Tibial artery (tissue), 4 donors: ENCODE data around the gene BEND4.

ENCODE experiments used
- DNase-seq, 2 donors: peaks; one replicate each; pipeline ENCODE4 v3.0.0-alpha.2; 2019
- H3K27ac ChIP-seq, 2 donors: fragments of 200-600 bp; sonication (generic) in 1 of 2; 1 replicate in 1 of 2; 2 replicates in 1 of 2; pipeline ENCODE4 v1.5.1; 2018 to 2019; ENCODE audit warnings: mild to moderate bottlenecking in 1 of 2
- H3K27me3 ChIP-seq, 2 donors: fragments of 200-600 bp; sonication (generic) in 1 of 2; one replicate each; pipeline versions ENCODE4 v1.5.1 to v1.6.0; 2016 to 2019
- H3K36me3 ChIP-seq, 3 donors: fragments of 200-600 bp; sonication (generic) in 2 of 3; one replicate each; pipeline ENCODE4 v1.5.1; 2016 to 2019; ENCODE audit warnings: mild to moderate bottlenecking in 2 of 3
- H3K4me1 ChIP-seq, 4 donors: fragments of 200-600 bp; sonication (generic) in 2 of 4; 1 replicate in 3 of 4; 2 replicates in 1 of 4; pipeline ENCODE4 v1.5.1; 2016 to 2019
- H3K4me3 ChIP-seq, 2 donors: fragments of 200-600 bp; sonication (generic) in 1 of 2; 1 replicate in 1 of 2; 2 replicates in 1 of 2; pipeline ENCODE4 v1.5.1; 2018 to 2019; ENCODE audit warnings: mild to moderate bottlenecking in 2 of 2
- H3K9me3 ChIP-seq, 3 donors: fragments of 200-600 bp; sonication (generic) in 1 of 3; one replicate each; pipeline ENCODE4 v1.5.1; 2016 to 2019
- intact Hi-C: fragments of 100-400 bp; cut with DNase I; formaldehyde crosslinking; loops from one replicate; pipeline ENCODE4 v1.15.0; 2023; ENCODE audit warnings: low total_unique reads
- TF ChIP-seq, protein P1 (sequence below), 2 experiments: fragments of 200-600 bp in 1 of 2; fragments of 450-650 bp in 1 of 2; IDR thresholded peaks; one replicate each; pipeline ENCODE4 v1.5.1; 2017 to 2019; ENCODE audit warnings: antibody characterized with exemption in 2 of 2, mild to moderate bottlenecking in 1 of 2, moderate library complexity in 1 of 2

BEND4 gene

DNA sequence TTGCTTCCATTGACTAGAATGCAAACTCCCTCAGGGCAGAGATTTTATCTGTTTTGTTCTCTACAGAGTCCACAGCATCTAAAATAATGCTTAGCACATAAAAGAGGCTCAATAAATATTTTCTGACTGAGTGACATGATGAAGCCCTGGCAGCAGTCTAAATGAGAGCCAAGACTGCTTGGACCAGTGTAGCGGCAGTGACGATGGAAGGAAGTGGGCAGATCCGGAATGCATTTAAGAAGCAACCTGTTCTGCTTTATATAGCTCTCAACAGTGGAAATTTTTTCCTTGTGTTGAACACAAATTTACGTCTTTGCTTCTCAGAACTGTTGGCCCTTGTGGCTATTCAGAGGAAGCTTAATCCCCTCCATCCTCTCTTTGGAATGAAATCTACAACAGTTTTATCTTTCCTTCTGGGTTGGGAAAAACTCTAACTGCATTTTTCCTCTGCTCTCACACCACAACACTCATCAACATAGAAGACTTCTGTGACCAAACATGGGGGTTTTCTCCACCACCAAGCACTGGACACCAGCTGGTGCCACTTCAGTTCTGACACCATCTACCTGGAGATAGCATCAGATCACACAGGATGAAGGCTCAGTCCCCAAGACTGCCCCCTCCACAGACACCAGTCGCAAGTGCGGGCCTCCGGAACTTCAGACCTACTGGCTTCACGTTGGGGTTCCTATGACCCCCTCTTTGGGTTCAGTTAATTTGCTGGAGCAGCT is 7.0 kb upstream of the BEND4 start:
- no peaks in the 10 kb centered on the region for H3K4me1 ChIP-seq
- intact Hi-C loops = no loop called here
- DNase-seq = no peak
- no peaks in the 10 kb centered on the region for H3K36me3 ChIP-seq
- peaks cover 0 to 7% of the 10 kb centered on the region in 2 donors for H3K27me3 ChIP-seq
- TF ChIP-seq, protein P1, sequence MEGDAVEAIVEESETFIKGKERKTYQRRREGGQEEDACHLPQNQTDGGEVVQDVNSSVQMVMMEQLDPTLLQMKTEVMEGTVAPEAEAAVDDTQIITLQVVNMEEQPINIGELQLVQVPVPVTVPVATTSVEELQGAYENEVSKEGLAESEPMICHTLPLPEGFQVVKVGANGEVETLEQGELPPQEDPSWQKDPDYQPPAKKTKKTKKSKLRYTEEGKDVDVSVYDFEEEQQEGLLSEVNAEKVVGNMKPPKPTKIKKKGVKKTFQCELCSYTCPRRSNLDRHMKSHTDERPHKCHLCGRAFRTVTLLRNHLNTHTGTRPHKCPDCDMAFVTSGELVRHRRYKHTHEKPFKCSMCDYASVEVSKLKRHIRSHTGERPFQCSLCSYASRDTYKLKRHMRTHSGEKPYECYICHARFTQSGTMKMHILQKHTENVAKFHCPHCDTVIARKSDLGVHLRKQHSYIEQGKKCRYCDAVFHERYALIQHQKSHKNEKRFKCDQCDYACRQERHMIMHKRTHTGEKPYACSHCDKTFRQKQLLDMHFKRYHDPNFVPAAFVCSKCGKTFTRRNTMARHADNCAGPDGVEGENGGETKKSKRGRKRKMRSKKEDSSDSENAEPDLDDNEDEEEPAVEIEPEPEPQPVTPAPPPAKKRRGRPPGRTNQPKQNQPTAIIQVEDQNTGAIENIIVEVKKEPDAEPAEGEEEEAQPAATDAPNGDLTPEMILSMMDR (IDR thresholded peaks at IDR 0.05) = no peak
- H3K9me3 ChIP-seq = no peaks in the 10 kb centered on the region
- no peak overlapping the region for H3K4me3 ChIP-seq
- H3K27ac ChIP-seq = no peak overlapping the region

DNA sequence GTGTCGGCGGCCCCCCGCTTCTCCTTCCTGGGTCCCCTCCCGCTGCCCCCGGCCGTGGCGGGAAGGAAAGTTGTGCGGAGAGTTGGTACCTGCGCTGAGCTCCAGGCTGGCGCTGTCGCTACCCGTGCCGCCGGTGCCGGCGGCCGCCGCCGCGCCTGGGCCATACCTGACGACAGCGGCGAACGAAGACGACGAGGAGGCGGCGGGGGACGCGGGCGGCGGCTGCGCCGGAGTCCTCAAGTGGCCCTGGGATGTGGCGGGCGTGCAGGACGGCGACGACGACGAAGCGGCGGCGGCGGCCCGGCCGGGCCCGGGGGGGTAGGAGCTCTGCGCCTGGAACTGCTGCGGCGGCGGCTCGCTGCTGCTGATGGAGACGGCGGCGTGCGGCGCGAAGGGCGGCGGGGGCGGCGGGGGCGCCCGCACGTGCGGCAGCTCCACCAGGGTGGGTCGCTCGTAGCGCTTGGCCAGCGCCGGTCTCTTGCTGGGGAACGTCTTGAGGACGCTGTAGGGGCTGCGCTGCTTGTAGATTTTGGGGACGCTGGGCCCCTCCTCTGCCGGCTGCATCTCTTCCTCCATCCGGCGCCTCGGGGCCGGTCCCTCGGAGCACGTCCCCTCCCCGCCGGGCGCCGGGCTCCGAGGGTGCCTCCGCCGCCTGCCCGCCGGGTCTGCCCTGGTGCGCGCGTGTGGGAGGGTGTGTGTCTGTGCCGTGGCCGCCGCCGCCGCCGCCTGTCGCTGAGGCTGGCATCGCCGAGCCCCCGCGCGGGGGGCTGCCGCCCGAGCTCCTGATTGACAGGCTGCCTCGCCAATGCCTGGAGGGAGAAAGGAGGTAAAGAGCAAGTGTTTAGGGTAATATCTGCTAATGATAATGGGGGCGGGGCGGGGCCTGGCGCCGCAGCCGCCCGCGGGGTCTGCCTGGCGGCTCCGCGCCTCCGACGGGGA is 618 bp downstream of the BEND4 start:
- Histone ChIP-seq H3K27me3 (peaks cover 6 to 55% of the 10 kb centered on the region in 2 donors), H3K36me3 (no peaks in the 10 kb centered on the region), H3K4me1 (peaks cover 0 to 23% (median 18%) of the 10 kb centered on the region in 4 donors), H3K27ac (no peak overlapping the region), H3K9me3 (no peaks in the 10 kb centered on the region), H3K4me3 (peak overlapping the region; percentile 35 to 47)
- no peak for DNase-seq
- TF ChIP-seq, protein P1 (IDR thresholded peaks at IDR 0.05) = no peak
- intact Hi-C loops = no loop called here

DNA sequence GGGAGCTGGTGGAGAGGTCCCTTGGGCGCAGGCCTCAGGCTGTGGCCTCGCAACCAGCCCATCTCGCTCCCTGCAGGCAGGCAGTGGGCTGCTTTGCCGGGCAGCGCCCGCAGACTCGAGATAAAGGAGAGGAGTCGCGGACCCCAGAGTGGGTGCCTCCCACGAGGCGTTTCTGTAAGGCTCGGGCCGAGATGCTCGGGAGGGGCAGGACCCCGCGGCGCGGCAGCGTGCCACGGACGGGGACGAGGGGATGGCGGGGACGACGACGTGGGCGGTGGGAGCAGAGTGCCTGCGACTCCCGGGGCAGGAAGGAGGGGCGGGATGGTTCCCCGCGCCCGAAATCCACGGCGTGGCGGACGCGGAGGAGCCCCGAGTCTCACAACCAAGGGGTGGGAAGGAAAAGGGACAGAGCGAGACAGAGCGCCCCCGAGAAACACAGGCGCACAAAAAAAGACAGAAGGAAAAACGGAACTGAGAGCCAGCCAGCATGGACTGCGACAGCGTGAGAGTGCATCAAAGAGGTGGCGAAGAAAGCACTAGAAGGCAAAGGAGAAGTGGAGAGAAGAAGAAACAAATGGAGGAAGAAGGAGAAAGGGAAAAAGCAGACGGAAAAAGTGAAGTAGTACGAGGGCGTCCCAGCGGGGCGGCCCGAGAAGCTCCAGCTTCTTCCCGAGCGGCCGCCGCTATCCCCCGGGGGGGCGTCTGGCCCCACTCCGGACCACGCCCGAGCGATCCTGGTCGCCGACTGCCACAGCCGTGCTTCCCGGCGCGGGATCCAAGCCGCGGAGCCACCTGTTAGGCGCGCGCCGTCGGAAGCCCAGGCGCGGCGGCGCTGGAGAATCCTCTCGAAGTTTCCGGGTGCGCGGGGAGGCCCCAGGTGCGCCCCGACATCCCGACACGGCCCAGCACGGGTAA is 1.5 kb downstream of the BEND4 start:
- no peak overlapping the region for H3K27ac ChIP-seq
- H3K9me3 ChIP-seq = no peaks in the 10 kb centered on the region
- H3K4me1 ChIP-seq = peaks cover 0 to 23% (median 18%) of the 10 kb centered on the region in 4 donors
- intact Hi-C loops = no loop called here
- no peak for DNase-seq
- peak overlapping the region; percentile 35 to 47 for H3K4me3 ChIP-seq
- TF ChIP-seq, protein P1 (IDR thresholded peaks at IDR 0.05) = no peak
- H3K36me3 ChIP-seq = no peaks in the 10 kb centered on the region
- peaks cover 6 to 55% of the 10 kb centered on the region in 2 donors for H3K27me3 ChIP-seq

DNA sequence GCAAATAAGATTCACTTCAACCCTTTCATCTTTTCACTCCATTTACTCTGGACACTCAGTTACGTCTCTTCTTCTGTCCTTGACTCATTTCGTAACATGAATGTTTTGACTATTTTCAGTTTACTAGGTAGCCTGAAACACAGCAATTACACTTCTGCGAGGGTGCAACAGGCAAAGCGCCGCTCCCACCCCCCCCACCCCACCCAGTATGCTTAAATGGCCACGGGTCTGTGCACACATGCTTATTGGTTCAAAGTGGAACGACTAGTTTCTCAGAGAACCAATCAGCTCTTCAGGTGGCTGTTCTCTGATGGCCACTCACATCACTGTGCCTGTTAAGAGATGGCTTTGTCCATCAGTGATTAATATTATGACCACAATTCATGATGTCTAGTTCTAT is 3.5 kb downstream of the BEND4 start:
- H3K36me3 ChIP-seq = no peaks in the 10 kb centered on the region
- TF ChIP-seq, protein P1 (IDR thresholded peaks at IDR 0.05) = no peak
- no peak overlapping the region for H3K4me3 ChIP-seq
- peaks cover 0 to 23% (median 18%) of the 10 kb centered on the region in 4 donors for H3K4me1 ChIP-seq
- peaks cover 6 to 53% of the 10 kb centered on the region in 2 donors for H3K27me3 ChIP-seq
- H3K9me3 ChIP-seq = no peaks in the 10 kb centered on the region
- no peak overlapping the region for H3K27ac ChIP-seq
- intact Hi-C loops = no loop called here
- DNase-seq = no peak

DNA sequence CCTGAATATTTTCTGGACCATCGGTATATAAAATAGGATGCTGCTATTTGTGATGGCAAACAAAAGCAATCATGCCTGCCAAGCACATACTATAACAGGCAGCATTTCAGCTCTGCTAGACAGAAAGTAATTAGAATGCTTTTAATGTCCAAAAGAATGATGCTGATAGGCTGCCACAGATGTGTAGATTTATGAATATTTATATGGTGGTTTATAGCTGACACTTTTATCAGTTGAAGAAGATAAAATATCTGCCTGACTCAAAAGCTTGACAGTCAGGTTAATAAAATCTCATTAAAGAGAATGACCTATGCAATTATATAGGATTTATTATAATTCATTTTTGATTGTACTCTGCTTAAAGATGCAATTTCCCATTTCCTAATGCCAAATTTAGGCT is 4.0 kb downstream of the BEND4 start:
- Histone ChIP-seq H3K27me3 (peaks cover 6 to 51% of the 10 kb centered on the region in 2 donors), H3K27ac (no peak overlapping the region), H3K9me3 (no peaks in the 10 kb centered on the region), H3K36me3 (no peaks in the 10 kb centered on the region), H3K4me3 (no peak overlapping the region), H3K4me1 (peaks cover 0 to 23% (median 18%) of the 10 kb centered on the region in 4 donors)
- intact Hi-C loops = no loop called here
- no peak for DNase-seq
- TF ChIP-seq, protein P1 (IDR thresholded peaks at IDR 0.05) = no peak
